Testis (tissue), 2 donors: Measurements from ENCODE around the gene DOCK9.

ENCODE experiments used
- POLR2A ChIP-seq: fragments of 450-650 bp; IDR thresholded peaks from one replicate; pipeline ENCODE4 v1.6.1; 2017; ENCODE audit warnings: antibody characterized with exemption, mild to moderate bottlenecking, moderate library complexity
- TF ChIP-seq, protein P1 (sequence below), 3 experiments: fragments of 450-650 bp in 2 of 3; fragments of 200-600 bp in 1 of 3; sonication (generic) in 1 of 3; IDR thresholded peaks; one replicate each; pipeline ENCODE4 v1.5.1; 2016 to 2019; ENCODE audit warnings: antibody characterized with exemption in 3 of 3, mild to moderate bottlenecking in 2 of 3, moderate library complexity in 1 of 3

DNA sequence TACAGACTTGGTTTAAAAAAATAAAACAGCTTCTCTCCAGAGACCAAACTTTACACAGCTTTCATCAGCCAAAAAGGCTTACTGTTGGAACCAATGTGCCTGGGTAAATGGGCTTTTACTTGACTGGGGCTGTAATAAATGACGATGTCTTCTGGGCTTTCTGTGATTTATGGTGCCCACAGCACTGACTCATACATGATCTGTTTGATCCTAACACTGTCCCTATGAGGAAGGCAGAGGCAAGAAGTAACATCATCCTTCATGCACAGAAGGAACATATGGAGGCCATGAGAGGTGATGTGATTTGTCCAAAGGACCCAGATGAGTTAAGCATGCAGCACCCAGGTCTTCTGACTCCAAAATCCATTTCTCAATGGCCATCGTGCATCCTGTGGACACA, 77.4 kb downstream of the DOCK9 start:
- TF ChIP-seq, protein P1, sequence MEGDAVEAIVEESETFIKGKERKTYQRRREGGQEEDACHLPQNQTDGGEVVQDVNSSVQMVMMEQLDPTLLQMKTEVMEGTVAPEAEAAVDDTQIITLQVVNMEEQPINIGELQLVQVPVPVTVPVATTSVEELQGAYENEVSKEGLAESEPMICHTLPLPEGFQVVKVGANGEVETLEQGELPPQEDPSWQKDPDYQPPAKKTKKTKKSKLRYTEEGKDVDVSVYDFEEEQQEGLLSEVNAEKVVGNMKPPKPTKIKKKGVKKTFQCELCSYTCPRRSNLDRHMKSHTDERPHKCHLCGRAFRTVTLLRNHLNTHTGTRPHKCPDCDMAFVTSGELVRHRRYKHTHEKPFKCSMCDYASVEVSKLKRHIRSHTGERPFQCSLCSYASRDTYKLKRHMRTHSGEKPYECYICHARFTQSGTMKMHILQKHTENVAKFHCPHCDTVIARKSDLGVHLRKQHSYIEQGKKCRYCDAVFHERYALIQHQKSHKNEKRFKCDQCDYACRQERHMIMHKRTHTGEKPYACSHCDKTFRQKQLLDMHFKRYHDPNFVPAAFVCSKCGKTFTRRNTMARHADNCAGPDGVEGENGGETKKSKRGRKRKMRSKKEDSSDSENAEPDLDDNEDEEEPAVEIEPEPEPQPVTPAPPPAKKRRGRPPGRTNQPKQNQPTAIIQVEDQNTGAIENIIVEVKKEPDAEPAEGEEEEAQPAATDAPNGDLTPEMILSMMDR (IDR thresholded peaks at IDR 0.05), result no peak
- TF ChIP-seq POLR2A, result no peak
